ENCODE data around the gene ITPRID2. TPM values are rescaled to one million over a fixed set of nuclear protein-coding genes. Genes with fewer than 3 reads are reported as not detected.

The ITPRID2 gene
- total RNA-seq, result 208 and 223 TPM in 2 replicates

GRCh38 chr2:181891258-181891965 is at the start of gene ITPRID2:
Gene ITPRID2 (plus strand): TSS chr2:181891730. CDS start chr2:181892067, 337 bp downstream.
- peak; percentile 78 for DNase-seq (ENCODE audit: low read depth, low spot score)

- no peak for DNase-seq (ENCODE audit: low read depth, low spot score)
Observed at GRCh38 chr2:181844551-181845290, 46.8 kb upstream of the ITPRID2 start.

GRCh38 chr2:181846399-181847197 is 44.9 kb upstream of the ITPRID2 start:
- no peak for DNase-seq (ENCODE audit: low read depth, low spot score)

DNA sequence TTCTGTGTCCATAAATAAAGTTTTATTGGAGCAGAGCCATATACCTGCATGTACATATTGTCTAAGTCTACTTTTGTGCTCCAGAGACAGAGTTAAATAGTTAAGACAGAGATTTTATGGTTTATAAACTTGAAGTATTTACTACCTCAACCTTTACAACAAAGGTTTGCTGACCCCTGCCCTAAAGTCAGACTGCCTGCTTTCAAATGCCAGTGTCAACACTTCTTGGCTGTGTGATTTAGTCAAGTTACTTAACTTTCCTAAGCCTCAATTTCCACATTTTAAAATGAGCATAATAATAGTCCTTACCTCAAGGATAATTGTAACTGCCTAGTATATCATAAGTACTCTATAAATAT is 44.4 kb upstream of the ITPRID2 start:
- DNase-seq (ENCODE audit: low read depth, low spot score), result no peak

DNA sequence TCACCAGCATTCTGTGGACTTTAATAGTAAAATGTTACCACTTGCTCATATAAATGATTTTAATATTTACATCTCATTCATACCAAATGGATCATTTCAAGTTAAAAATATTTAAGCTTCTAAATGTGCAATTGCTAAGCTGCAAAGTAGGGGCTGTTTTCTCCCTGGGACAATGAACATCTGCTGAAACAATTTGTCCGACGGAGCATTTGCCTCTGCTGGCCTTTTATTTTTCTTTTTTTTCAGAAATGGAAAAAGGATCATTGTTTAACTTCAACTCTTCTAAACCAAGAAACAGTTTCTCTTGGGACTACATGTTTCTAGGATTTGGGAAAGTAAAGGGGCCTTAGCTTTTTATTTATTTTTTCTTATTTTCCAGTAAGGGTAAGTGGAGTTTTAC is 43.8 kb upstream of the ITPRID2 start:
- no peak for DNase-seq (ENCODE audit: low read depth, low spot score)

GRCh38 chr2:181848261-181848886 is 43.2 kb upstream of the ITPRID2 start:
- no peak for DNase-seq (ENCODE audit: low read depth, low spot score)

GRCh38 chr2:181849601-181850000 is 41.9 kb upstream of the ITPRID2 start:
- DNase-seq (ENCODE audit: low read depth, low spot score), result no peak

DNA sequence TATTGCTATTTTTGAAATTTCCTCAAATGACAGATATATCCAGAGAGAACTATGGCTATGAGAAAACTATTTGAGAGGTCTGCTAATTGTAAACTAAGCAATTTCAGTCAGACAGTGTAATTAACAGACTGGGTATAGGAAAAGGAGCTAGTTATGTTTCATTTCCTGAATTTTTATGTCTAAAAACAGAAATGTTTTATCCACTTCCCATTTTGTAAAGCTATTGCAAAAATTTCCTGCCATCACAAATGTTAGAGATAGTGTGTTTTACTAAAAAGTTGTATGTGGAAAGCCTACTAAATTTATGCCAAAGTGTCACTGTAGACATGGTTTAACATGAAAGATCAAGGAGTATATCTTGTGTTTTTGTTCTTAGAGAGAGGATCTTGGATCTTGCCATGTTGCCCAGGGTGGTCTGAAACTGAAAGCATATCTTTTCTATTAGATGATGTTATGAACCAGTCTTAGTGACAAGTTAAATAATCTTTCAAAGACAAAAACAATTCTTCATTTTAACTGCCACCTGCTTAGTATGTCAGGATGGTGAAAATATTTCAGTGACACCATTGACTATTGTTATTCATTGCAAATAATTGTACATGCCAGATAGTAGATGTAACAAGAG is 40.5 kb upstream of the ITPRID2 start:
- DNase-seq (ENCODE audit: low read depth, low spot score), result no peak

GRCh38 chr2:181851726-181852125 is 39.8 kb upstream of the ITPRID2 start:
- no peak for DNase-seq (ENCODE audit: low read depth, low spot score)

DNA sequence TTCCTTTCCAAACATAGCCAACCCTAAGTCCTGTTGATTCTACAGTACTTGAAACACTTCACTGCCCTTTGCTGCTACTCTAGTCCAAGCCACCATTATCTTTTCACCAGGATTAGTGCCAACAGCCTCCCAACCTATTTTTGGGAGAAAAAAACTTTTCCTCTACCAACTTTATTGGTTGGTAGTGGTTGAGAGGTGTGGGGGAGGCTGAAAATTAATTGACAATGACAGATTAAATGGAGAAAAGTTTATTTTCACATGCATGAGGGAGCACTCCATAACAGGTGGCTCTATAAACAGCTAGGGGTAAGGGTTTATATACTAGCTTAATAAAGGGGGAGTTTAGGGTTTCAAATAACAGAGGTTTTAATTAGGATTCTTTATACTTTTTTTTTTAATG is 37.8 kb upstream of the ITPRID2 start:
- DNase-seq (ENCODE audit: low read depth, low spot score), result no peak

GRCh38 chr2:181857483-181857882 is 34.0 kb upstream of the ITPRID2 start:
- DNase-seq (ENCODE audit: low read depth, low spot score), result no peak

DNA sequence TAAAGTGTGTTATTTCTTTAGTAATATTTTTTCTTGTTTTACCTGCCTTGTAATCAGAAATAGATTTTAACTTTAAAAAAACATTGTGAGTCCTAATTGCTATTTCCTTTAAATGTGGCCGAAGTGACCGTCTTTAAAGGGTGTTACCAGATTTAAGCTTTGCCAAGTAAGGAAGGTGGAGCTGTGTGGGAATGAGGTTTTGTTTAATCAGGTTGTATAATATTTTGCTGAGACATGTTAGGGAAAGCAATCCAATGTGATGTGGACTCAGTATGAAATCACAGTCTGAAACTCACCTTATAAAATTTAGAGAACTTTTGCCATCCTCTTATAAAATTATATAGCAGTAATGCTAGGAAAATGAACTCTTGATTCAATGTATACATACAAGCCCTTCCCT is 32.9 kb upstream of the ITPRID2 start:
- no peak for DNase-seq (ENCODE audit: low read depth, low spot score)

GRCh38 chr2:181859123-181859522 is 32.4 kb upstream of the ITPRID2 start:
- no peak for DNase-seq (ENCODE audit: low read depth, low spot score)

GRCh38 chr2:181859803-181860202 is 31.7 kb upstream of the ITPRID2 start:
- no peak for DNase-seq (ENCODE audit: low read depth, low spot score)

DNA sequence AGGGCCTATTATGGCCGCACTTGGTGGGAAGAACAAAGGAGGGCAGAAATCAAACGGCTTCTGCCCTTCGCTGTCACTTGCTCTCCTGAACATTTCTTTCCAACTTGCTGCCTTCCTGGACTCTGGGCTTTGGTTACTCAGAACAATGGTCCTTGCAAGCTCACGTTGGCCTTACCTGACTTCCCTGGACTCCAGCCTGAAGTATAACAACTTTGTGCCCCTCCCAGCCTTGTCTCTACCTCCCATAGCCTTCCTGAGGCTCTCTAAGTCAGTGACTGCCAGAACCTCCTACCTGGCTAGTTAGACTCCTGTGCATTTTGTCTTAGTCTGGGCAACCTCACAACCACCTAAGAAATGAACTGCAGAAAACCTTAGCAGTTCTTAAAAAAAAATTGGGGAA is 30.2 kb upstream of the ITPRID2 start:
- DNase-seq (ENCODE audit: low read depth, low spot score), result no peak

DNA sequence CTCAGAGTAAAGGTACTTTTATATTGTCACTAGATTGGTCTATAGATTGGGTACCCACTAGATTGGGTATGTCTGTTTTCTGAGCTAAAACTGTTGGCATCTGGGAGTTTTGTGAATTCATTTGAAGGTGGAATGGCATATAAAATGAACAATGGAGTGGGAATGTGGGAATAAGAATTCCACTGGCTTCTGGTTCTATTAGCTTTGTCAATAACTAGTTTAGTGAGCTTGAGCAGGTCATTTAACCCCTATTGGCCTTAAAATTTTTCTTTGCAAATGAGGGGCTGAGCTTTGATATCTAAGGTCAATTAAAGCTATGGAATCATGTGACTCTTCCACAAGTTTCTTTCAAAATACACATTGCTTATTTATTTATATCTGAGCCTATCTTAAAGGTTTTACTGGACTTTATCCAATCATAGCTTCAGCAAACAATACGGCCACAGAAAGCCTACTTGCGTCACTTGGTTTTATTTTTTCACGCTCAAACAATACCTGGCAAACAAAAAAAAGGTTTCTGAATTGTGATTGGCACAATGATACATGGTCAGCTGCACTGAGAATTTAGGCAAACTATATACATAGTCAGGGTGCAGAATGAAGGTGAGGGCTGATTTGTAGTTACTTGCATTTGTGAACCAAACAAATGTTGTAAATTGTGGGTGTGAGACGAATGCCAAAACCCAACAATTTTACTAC is 28.8 kb upstream of the ITPRID2 start:
- DNase-seq (ENCODE audit: low read depth, low spot score), result no peak

GRCh38 chr2:181872178-181872577 is 19.4 kb upstream of the ITPRID2 start:
- DNase-seq (ENCODE audit: low read depth, low spot score), result no peak

- no peak for DNase-seq (ENCODE audit: low read depth, low spot score)
Observed at GRCh38 chr2:181876614-181877063, 14.9 kb upstream of the ITPRID2 start.

- DNase-seq (ENCODE audit: low read depth, low spot score), result no peak
Observed at GRCh38 chr2:181877181-181877664, 14.3 kb upstream of the ITPRID2 start.

- DNase-seq (ENCODE audit: low read depth, low spot score), result no peak
Observed at GRCh38 chr2:181878448-181878847, 13.1 kb upstream of the ITPRID2 start.

All from pulmonary artery endothelial cell (primary cell).